GM15510 (cell line): ENCODE results near the gene CDK10.

ENCODE experiments used
- POLR2A ChIP-seq: IDR thresholded peaks from 3 replicates; pipeline ENCODE4 v1.6.1; 2011; ENCODE audit warnings: borderline replicate concordance; ENCODE audit not compliant: insufficient read length; ENCODE audit errors: extremely low read depth

Gene CDK10

DNA sequence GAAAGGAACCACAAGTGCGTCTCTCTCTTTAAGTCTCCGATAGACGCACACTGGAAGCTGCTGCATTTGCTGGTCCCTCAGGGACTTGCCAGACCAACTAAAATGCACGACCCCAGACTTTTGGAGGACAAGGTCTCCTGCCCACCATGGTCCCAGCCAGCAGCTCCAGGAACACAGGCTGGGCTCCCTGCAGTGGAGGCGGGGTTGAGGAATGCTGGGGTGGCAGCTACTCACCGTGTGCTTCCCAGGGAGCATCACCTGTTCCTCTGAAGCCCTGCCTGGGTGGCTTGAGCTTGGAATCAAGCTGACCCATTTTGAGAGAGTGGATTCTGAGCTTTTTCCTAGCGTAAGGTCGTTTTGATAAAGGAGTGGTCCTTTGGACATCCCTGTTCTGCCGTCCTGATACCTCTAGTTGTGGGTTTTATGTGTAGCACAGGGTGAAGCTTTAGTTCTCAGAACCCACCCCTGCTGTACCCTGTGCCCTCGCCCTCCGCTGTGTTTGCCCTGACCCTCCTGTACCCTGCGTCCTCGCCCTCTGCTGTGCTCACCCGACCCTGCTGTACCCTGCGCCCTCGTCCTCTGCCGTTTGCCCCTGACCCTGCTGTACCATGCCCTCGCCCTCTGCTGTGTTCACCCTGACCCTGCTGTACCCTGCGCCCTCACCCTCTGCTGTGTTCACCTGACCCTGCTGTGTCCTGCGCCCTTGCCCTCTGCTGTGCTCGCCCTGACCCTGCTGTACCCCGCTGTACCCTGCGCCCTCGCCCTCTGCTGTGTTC lies 45.8 kb downstream of the CDK10 start:
- TF ChIP-seq POLR2A: no peak

DNA sequence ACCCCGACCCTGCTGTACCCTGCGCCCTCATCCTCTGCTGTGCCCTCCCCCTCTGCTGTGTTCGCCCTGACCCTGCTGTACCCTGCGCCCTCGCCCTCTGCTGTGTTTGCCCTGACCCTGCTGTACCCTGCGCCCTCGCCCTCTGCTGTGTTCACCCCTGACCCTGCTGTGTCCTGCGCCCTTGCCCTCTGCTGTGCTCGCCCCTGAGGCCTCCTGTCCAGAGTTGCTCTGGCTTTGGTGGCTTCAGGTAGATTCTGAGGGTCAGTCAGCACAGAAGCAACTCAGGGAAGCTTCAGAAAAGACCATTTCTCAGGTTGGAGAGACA lies 46.4 kb downstream of the CDK10 start:
- TF ChIP-seq POLR2A: no peak

DNA sequence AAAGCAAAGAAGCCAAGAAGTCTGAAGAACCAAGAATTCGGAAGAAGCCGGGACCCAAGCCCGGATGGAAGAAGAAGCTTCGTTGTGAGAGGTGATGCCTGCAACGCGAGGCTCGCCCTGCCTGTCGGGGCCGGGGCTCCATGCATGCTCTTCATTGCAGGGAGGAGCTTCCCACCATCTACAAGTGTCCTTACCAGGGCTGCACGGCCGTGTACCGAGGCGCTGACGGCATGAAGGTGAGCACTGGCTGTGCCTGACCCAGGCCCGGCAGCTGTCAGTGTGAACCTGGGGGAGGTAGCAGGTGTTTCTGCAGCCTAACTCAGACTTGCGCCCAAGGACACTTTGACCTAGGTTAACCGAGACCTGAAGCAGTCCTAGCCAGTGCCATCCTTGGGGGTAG lies 46.8 kb downstream of the CDK10 start:
- TF ChIP-seq POLR2A: no peak

DNA sequence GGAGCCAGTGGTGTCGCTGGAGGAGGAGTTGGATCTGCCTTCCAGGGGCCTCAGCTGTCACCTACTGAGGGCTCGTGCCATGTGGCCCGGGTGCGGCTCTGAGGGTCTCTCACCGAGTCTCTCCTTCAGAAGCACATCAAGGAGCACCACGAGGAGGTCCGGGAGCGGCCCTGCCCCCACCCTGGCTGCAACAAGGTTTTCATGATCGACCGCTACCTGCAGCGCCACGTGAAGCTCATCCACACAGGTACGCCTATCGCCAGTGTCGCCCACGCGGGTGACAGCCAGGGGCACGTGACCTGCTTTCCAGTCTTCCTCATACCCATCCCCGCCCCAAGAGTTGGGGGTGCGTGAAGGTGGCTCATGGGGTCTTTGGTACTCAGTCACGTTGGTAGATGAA lies 47.3 kb downstream of the CDK10 start:
- TF ChIP-seq POLR2A: no peak

DNA sequence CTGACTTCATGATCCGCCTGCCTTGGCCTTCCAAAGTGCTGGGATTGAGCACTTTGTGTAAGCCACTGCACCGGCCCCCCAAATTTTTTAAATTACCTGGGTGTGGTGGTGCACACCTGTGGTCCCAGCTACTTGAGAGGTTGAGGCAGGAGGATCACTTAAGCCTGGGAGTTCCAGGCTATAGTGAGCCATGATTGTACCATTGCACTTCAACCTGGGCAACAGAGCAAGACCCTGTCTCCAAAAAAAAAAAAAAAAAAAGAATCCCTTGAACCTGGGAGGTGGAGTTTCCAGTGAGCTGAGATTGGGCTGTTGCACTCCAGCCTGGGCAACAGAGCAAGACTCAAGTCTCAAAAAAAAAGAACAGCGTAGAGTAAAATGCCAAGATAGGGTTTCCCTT lies 50.1 kb downstream of the CDK10 start:
- TF ChIP-seq POLR2A: no peak

DNA sequence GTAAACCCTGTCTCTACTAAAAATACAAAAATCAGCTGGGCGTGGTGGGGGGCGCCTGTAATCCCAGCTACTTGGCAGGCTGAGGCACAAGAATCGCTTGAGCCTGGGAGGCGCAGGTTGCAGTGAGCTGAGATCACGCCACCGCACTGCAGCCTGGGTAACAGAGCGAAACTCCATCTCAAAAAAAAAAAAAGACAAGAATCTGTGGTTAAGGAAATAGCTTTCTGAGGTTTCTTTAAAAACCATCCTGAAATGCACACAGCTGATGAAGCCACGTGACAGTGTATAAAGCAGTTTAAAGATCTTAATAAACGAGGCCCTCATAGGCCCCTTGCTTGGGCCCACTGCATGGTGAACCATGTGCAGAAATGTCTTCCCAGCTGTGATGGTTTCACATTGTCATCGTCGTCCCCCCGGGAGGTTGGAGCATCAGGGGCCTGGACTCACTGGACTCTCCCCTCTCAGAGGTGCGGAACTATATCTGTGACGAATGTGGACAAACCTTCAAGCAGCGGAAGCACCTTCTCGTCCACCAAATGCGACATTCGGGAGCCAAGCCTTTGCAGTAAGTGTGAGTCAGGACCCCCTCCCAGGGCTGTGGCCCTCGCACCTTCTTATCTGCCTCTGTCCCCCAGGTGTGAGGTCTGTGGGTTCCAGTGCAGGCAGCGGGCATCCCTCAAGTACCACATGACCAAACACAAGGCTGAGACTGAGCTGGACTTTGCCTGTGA lies 51.0 kb downstream of the CDK10 start:
- TF ChIP-seq POLR2A: no peak

DNA sequence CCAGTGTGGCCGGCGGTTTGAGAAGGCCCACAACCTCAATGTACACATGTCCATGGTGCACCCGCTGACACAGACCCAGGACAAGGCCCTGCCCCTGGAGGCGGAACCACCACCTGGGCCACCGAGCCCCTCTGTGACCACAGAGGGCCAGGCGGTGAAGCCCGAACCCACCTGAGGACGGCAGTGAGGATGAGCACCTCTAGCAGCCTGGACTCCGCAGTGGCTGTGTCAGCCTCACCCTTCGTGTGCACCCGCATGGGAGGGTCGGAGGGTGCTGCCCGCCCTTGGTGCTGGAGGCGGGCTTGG lies 51.5 kb downstream of the CDK10 start:
- TF ChIP-seq POLR2A: no peak

DNA sequence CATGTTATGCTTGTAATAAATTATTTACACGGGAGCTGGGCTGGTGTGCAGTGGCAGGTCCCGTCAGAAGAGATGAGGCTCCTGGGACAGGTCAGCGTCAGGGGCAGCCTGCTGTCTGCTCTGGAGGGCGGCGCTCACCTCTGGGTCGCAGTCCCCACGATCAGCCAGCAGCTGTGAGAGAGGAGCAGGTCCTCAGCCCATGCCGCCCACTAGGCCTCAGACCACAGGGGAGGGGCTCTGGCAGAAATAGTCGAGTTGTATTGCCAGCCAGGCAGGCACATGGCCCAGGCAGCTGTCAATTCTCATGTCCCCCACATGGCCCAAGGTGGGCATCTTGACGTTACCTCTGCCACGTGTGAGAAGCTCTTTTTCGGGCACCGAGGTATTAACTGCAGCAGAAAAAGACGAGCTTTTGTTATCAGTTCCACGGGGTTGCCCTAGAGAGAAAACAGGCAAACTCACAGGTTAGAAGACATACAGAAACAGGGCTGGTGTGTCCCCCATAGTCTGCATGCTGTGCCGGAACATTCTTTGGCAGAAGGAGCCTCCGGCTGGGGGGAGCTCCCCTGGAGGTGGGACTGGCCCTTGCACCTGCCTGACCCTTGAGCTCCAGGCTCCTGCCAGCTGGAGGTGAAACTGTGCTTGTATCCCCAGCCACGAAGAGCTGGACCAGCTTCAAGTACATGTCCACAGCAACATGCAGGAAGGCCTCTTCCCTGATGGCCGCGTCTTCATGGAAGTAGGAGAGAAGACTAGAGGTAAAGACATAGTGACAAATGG lies 52.2 kb downstream of the CDK10 start:
- TF ChIP-seq POLR2A: no peak

DNA sequence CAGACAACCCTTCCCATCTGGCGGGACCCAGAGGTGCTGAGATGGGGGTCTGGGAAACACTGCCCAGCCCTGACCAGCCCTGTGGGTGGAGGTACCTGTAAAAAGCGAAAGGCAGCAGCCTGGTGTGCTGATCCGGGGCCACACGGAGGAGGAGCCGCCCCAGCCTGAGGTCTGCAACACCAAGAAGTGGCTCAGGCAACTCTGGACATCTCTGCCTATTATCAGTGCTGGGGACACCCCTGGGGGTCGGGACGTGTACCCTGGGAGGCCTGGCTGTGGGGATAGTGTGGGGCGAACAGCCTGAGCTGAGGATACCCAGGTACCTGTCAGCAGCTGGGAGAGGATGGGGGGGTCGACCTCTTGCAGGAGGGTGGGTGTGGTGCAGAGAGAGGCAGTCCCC lies 52.9 kb downstream of the CDK10 start:
- peak; percentile 8 for TF ChIP-seq POLR2A

DNA sequence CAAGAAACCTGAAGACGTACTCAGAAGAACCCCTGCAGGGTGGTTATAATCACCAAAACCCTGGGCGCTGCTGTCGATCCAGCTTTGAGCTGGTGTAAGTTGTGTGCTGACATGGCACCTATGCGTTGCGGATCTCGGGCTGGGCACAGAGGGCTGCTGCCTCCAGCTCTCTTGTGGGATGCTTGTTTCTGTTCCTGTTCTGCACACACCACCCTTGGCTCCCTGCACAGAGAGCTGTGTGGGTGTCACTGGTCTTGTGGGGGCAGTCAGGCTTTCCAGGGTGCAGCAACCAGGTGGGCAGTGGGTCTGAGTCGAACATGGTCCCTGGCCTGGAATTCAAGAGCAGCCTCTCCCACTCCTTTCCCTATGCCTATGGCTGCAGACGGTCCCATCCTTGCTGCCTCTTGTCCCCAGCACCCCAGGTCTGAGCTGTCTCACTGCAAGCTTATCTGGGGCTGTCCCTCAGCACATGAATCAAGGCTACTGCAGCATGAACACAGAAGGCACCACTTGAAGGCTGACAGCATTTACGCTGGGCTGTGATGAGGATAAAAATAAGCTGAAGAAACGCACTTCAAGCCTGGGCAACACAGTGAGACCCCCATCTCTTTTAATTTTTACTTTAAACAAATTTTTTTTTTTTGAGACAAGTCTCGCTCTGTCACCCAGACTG lies 55.0 kb downstream of the CDK10 start:
- no peak for TF ChIP-seq POLR2A

DNA sequence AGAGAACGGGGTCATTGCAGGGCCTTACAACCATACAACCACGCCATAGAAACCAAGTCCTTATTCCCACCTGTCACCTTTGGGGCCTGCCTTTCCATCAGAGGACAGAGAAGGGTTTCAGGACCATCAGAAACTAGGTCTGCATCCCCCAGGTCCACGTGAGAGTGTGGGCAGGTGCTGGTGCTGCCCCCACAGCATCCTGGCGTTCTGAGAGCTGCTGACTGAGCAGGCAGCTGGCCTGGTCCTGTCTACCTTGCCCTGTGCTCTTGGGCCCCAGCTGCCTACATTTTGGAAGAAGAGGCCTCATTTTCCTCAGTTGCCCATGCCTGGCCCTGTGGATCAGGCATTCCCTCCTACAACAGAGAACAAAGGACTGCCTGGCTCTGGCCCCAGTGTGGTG lies 56.5 kb downstream of the CDK10 start:
- no peak for TF ChIP-seq POLR2A

DNA sequence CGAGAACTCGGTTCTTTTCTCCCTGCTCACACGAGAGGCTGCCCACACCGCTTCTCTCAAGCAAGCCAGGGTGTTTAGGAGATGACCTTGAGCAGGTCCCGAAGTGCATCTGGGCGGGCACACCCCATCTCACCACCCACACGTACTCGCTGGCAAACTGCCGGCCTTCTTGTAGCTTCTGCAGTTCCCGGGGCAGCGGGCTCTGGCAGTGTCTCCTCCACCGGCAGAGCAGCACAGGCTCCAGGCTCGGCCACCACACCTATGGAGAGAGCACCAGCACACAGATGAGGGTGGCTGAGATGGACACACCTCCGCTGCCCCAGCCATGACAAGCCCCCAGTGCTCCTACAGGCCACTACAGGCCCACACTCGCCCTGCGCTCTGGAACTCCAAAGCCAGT lies 58.3 kb downstream of the CDK10 start:
- no peak for TF ChIP-seq POLR2A
